Lower leg skin (tissue), 4 donors: ENCODE measurements around the gene TUBG1. TPM values are rescaled to one million over a fixed set of nuclear protein-coding genes. Genes with fewer than 3 reads are reported as not detected.
"Not testable (repeated sequence)": the region's sequence is repeated elsewhere in the genome, so short reads cannot be mapped to it uniquely, and the experiment has no call there.

Source experiments
- DNase-seq, 2 donors: peaks; one replicate each; pipeline ENCODE4 v3.0.0-alpha.2; 2019; ENCODE audit warnings: low spot score in 2 of 2
- H3K4me3 ChIP-seq: fragments of 200-600 bp; sonication (generic); 2 replicates; pipeline ENCODE4 v1.5.1; 2017; ENCODE audit warnings: mild to moderate bottlenecking, low read depth; ENCODE audit not compliant: poor library complexity, severe bottlenecking
- CTCF ChIP-seq, 3 donors: fragments of 450-650 bp; IDR thresholded peaks; one replicate each; pipeline ENCODE4 v1.5.1; 2016; ENCODE audit warnings: antibody characterized with exemption in 3 of 3, mild to moderate bottlenecking in 3 of 3, moderate library complexity in 2 of 3
- POLR2A ChIP-seq, 2 donors: fragments of 450-650 bp; IDR thresholded peaks; one replicate each; pipeline ENCODE4 v1.6.1; 2016 to 2017; ENCODE audit warnings: antibody characterized with exemption in 2 of 2, mild to moderate bottlenecking in 1 of 2, moderate library complexity in 1 of 2
- WGBS, 2 donors: methylation state at CpG; one replicate each; pipeline ENCODE4 v1.1.5; 2018; 5-methylcytosine and 5-hydroxymethylcytosine counted together
- intact Hi-C: fragments of 100-400 bp; cut with DNase I; formaldehyde crosslinking; loops from one replicate; pipeline ENCODE4 v1.15.0; 2023; ENCODE audit warnings: low total_unique reads
- total RNA-seq, 4 donors: library from RNA; depleted of rRNA; stranded (reverse); fragments of >200 nt; gene quantifications; one replicate each; pipeline ENCODE4 v1.1.0, GENCODE V29; 2016

TUBG1 gene
- total RNA-seq, 4 donors from 2014 or later, result 54.4 to 61.1 (median 56.7) TPM

- no peak for DNase-seq
- WGBS, 2 donors, result 85 to 91% methylated on average over 9 of the region's 9 CpGs
- no peak for TF ChIP-seq CTCF (IDR thresholded peaks at IDR 0.05)
- no peak for TF ChIP-seq POLR2A (IDR thresholded peaks at IDR 0.05)
- intact Hi-C loops, result no loop called here
- H3K4me3 ChIP-seq, result no peak overlapping the region
Observed at GRCh38 chr17:42657824-42658588, 48.5 kb downstream of the TUBG1 start.

DNA sequence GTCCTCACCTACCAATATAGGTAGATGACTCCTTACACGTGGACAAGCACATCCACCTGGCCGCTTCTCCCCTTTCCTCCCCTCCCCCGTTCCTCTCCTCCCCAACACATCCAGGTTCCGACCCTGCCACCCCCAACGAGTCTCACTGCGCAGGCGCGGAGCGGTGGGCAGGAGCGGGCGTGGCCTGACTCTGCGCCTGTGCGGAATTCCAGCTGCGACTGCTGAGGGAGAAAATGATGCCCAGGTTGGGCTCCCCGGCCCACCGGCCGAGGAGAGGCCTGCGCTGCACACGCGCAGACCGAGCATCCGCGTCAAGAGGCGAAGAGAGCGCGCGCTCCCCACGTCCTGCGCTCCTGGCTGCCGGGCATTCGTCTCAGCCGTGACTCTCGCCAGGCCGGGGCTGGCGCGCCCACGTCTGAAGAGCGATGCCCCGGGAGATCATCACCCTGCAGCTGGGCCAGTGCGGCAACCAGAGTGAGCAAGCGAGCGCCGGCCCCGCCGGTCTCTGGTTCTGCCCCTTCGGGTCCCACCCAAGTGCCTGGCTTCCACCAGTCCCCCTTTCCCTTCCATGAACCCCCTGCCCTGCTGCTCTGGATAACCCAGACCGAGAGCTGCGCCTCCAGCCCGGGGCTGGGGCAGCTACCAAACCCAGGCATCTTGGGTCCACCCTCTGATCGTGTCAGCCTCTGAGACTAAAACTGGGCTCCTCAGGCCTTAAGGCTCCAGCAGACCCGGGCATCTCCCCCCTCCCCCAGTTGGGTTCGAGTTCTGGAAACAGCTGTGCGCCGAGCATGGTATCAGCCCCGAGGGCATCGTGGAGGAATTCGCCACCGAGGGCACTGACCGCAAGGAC lies 49.8 kb downstream of the TUBG1 start, which contains the start of gene TUBG2:
Gene TUBG2, plus strand, starts transcription at position 206 of the 853 bp plus-strand sequence. Its CDS starts 220 bp downstream, at position 426.
- TF ChIP-seq POLR2A (IDR thresholded peaks at IDR 0.05) (peak in 1 of 2 donors; percentile 11), CTCF (IDR thresholded peaks at IDR 0.05) (no peak)
- intact Hi-C loops, result no loop called here
- DNase-seq, result peak; percentile 67 to 96
- 4% methylated on average over 46 to 59 of the region's 59 CpGs for WGBS, 2 donors
- H3K4me3 ChIP-seq, result peak within 1 kb of the TSS; percentile 39

DNA sequence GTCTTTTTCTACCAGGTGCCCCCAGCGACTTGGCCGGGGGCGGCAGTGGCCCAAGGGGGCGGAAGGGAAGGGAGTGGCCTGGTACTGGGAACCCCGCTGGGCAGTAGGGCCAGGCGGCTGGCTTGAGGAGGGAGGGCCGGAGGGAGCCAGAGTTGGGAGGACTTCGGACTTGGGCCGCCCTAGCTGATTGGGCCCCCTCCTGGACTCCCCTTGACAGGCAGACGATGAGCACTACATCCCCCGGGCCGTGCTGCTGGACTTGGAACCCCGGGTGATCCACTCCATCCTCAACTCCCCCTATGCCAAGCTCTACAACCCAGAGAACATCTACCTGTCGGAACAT lies 50.4 kb downstream of the TUBG1 start:
- DNase-seq, intact Hi-C loops, H3K4me3 ChIP-seq: not testable (repeated sequence)
- WGBS, 2 donors, result 21 to 37% methylated on average over 5 of the region's 14 CpGs

DNA sequence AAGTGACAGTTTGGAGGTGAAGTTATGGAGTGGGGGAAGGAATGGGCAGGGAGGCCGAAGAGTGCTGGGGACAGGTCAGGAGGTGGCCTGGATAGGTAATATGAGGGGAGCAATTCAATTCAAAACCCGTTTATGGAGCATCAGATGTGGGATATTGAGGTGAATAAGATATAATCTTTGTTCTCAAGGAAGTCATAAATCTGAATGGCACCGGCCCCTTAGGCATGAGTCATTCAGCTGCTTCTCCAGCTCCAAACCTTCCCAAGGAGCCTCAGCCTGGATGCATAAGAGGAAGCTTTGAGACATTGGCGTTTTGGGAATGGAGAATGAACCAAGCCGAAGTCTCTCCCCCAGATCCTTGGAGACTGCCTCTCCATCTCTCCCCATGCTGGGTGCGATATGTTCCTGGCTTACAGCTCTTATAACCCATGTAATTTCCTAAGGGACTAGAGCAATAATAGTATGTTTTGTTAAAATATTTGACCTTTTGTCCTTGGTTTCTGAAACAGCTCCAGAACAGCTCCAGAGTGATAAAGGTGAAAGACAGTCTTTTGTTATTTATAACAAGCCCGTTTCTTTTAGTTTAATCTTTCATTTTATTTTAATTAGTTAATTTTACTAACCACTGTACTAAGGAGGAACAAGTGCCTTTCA lies 51.3 kb downstream of the TUBG1 start:
- intact Hi-C loops, result no loop called here

More for the DNA sequence above, 51.3 kb downstream of the TUBG1 start:
- DNase-seq, result no peak
- 34 to 35% methylated on average over 7 of the region's 7 CpGs for WGBS, 2 donors
- TF ChIP-seq POLR2A (IDR thresholded peaks at IDR 0.05) (no peak), CTCF (IDR thresholded peaks at IDR 0.05) (no peak)
- H3K4me3 ChIP-seq, result no peak overlapping the region

Other genes starting within 250 kb of the TUBG1 start
- gene STAT3, start 221.2 kb upstream of the TUBG1 start, total RNA-seq, result 100 to 1,000 TPM; 109 to 149 (median 124) TPM
- gene CAVIN1, start 186.4 kb upstream of the TUBG1 start, total RNA-seq, result 100 to 1,000 TPM; 171 to 336 (median 255) TPM
- gene ATP6V0A1, start 150.8 kb upstream of the TUBG1 start, total RNA-seq, result 10 to 100 TPM; 87.6 to 95.3 (median 91.3) TPM
- 10 to 100 TPM; 32.9 to 50.5 (median 36.7) TPM for gene NAGLU, start 73.4 kb upstream of the TUBG1 start, total RNA-seq
- 1 to 10 TPM; 2.3 to 6.6 (median 4.6) TPM for gene HSD17B1, start 56.8 kb upstream of the TUBG1 start, total RNA-seq
- 10 to 100 TPM; 32.4 to 49.5 (median 41.7) TPM for gene COASY, start 47.5 kb upstream of the TUBG1 start, total RNA-seq
- gene MLX, start 42.6 kb upstream of the TUBG1 start, total RNA-seq, result 10 to 100 TPM; 37.8 to 43.2 (median 39.3) TPM
- gene PSMC3IP, start 32.0 kb upstream of the TUBG1 start, total RNA-seq, result 1 to 10 TPM in 2 of 4 donors, under 1 TPM in 2; 0.67 to 3.6 (median 1.8) TPM
- gene RETREG3, start 309 bp upstream of the TUBG1 start, total RNA-seq, result 100 to 1,000 TPM in 1 of 4 donors, 10 to 100 TPM in 3; 69.4 to 106 (median 84.3) TPM
- gene TUBG2, start 49.6 kb downstream of the TUBG1 start, total RNA-seq, result 10 to 100 TPM; 10.6 to 19.3 (median 13.7) TPM
- gene PLEKHH3, start 67.3 kb downstream of the TUBG1 start, total RNA-seq, result 10 to 100 TPM; 36.1 to 66.6 (median 44.0) TPM
- gene CCR10, start 72.2 kb downstream of the TUBG1 start, total RNA-seq, result 1 to 10 TPM in 2 of 4 donors, not detected in 2; 1.4 to 1.6 TPM
- 1 to 10 TPM in 1 of 4 donors, under 1 TPM in 3; 0.13 to 1.5 (median 0.65) TPM for gene CNTNAP1, start 72.8 kb downstream of the TUBG1 start, total RNA-seq
- 10 to 100 TPM; 32.7 to 71.9 (median 43.9) TPM for gene EZH1, start 135.4 kb downstream of the TUBG1 start, total RNA-seq
- gene RAMP2, start 151.5 kb downstream of the TUBG1 start, total RNA-seq, result 10 to 100 TPM in 3 of 4 donors, 1 to 10 TPM in 1; 9.6 to 34.2 (median 12.0) TPM
- gene VPS25, start 163.8 kb downstream of the TUBG1 start, total RNA-seq, result 10 to 100 TPM; 39.2 to 79.8 (median 61.0) TPM
- 1 to 10 TPM in 1 of 4 donors, under 1 TPM in 1, not detected in 2; 0.62 to 1.0 TPM for gene WNK4, start 170.9 kb downstream of the TUBG1 start, total RNA-seq
- gene COA3, start 189.0 kb downstream of the TUBG1 start, total RNA-seq, result 10 to 100 TPM; 40.7 to 64.0 (median 61.1) TPM
- gene CNTD1, start 189.2 kb downstream of the TUBG1 start, total RNA-seq, result 1 to 10 TPM in 1 of 4 donors, under 1 TPM in 1, not detected in 2; 0.17 to 1.4 TPM
- 100 to 1,000 TPM in 2 of 4 donors, 10 to 100 TPM in 2; 70.7 to 113 (median 93.0) TPM for gene BECN1, start 214.6 kb downstream of the TUBG1 start, total RNA-seq
- gene PSME3, start 223.7 kb downstream of the TUBG1 start, total RNA-seq, result 10 to 100 TPM; 56.2 to 82.0 (median 75.1) TPM
- 1 to 10 TPM in 3 of 4 donors, under 1 TPM in 1; 0.52 to 2.4 (median 1.2) TPM for gene AOC2, start 234.9 kb downstream of the TUBG1 start, total RNA-seq
- 10 to 100 TPM in 1 of 4 donors, 1 to 10 TPM in 3; 4.7 to 11.2 (median 8.1) TPM for gene AOC3, start 241.5 kb downstream of the TUBG1 start, total RNA-seq